BJ (cell line): ENCODE results near the gene STX2. TPM values are rescaled to one million over a fixed set of nuclear protein-coding genes. Genes with fewer than 3 reads are reported as not detected.

Source experiments
- CTCF ChIA-PET: fragments of 350-600 bp; formaldehyde crosslinking; extraction: SDS; loops from one replicate; lab custom pipeline; 2021; ENCODE audit warnings: antibody characterized with exemption, inconsistent platforms; lab: Yijun Ruan, JAX
- POLR2A ChIA-PET: fragments of 300-600 bp; sonication (Branson Sonifier 250); formaldehyde crosslinking; extraction: SDS; loops from one replicate; lab custom pipeline; 2021; ENCODE audit warnings: antibody characterized with exemption; lab: Charles Lee
- DNase-seq: peaks from one replicate; pipeline ENCODE4 v3.0.0-alpha.2; 2011; ENCODE audit warnings: low read depth
- H3K27me3 ChIP-seq: 2 replicates; pipeline ENCODE4 v1.6.0; 2011; ENCODE audit warnings: low read length; ENCODE audit not compliant: control insufficient read depth, insufficient read depth
- H3K36me3 ChIP-seq: 2 replicates; pipeline ENCODE4 v1.5.1; 2011; ENCODE audit warnings: low read length; ENCODE audit not compliant: control insufficient read depth, insufficient read depth
- H3K4me3 ChIP-seq: 2 replicates; pipeline ENCODE4 v1.5.1; 2011; ENCODE audit warnings: low read depth, mild to moderate bottlenecking, control low read depth, low read length
- CTCF ChIP-seq: IDR thresholded peaks from 2 replicates; pipeline ENCODE4 v1.5.1; 2011; ENCODE audit warnings: low read depth, mild to moderate bottlenecking, control low read depth, inconsistent platforms, low read length, moderate library complexity; ENCODE audit not compliant: insufficient read depth
- polyA plus RNA-seq: library from polyadenylated mRNA; depleted of rRNA; stranded (reverse); fragments of >200 nt; gene quantifications from 2 replicates; pipeline ENCODE4 v1.2.3, GENCODE V29; 2011

The STX2 gene
- polyA plus RNA-seq, 1 experiment = 26.0 TPM

DNA sequence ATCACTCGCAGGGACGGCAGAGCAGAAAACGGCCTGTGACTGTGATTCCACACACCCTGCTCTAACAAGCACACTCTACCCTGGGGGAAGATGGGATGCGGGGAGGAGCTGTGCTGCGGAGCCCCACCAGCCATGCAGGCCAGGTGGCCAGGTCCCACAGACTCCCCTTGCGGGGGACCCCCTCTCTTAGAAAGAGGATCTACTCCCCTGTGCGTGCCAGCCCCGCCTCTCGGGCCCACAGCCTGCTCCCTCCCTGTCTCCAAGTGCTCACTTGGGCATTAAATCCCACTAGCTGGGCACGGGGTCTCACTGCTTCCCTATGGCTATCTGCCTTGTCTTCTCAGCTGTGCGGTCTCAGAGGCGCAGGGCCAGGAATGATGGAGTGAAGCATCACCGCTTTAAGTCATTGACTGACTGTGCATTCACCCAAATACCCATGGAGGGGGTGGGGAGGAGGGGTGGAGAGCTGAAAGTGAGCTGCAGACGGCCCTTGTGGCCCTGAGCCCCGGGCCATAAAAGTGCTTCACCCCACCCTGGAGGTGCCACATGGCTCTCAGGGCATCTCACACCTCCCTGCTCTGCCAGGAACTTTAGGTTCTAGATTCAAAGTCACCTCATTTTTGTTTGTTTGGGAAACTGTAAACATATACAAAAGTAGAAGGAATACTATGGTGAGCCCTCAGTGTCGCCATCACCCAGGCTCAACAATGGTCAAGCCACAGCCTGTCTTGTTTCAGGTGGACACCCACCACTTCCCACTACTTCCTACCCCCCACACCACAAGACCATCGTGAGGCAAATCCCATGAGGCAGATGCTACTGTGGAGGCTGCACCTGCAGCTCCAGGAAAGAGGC, 9.4 kb downstream of the STX2 start:
- CTCF ChIA-PET = interaction anchor here (0.6 to 1.2 kb wide), 3 partner anchors 9 to 17 kb away, joined by 3 read pairs; no protein-coding TSS in a partner anchor
- Histone ChIP-seq H3K27me3 (no peaks in the 10 kb centered on the region), H3K36me3 (peaks cover 2% of the 10 kb centered on the region; the same call in 1 of the 2 replicates), H3K4me3 (no peak overlapping the region)
- POLR2A ChIA-PET = no interaction called here
- no peak for DNase-seq
- TF ChIP-seq CTCF = no peak

DNA sequence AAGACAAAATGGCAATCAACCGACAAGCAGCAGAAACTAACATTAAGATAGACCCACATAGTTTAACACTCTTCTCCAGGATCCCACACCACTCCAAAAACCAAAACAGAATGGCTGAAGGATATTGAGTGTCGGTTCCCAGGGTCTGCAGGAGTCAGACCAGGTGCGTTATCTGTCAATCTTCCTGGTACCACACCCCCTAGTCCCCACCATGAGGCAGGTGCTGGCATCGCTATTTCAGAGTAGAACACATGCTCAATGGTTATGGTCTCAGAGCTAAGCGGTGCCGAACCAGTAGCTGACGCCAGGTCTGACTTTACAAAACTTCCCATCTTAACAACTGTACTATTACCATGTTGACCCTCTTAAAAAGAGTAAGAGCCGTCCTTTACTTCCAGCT, 10.2 kb downstream of the STX2 start:
- POLR2A ChIA-PET = no interaction called here
- no peak overlapping the region for H3K4me3 ChIP-seq
- CTCF ChIA-PET = interaction anchor here (0.6 to 1.2 kb wide), 2 partner anchors 11 to 14 kb away, joined by 3 to 4 read pairs; no protein-coding TSS in a partner anchor

DNA sequence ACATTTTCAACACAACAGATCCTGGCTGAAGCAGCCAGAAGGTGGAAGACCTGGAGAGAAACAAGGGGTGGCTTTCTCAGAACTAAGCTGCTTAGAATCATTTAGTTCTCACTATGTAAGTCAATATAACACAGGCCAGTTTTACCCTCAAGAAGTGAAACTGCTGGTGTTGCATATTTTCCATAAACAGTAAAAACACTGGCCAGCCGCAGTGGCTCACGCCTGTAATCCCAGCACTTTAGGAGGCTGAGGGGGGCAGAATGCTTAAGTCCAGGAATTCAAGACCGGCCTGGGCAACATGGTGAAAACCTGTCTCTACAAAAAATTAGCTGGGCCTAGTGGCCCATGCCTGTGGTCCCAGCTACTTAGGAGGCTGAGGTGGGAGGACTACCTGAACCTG, 11.6 kb downstream of the STX2 start:
- CTCF ChIA-PET = interaction anchor here (0.9 to 3.6 kb wide), 4 partner anchors 8 to 277 kb away, joined by 3 to 10 read pairs (median 4); no protein-coding TSS in a partner anchor
- DNase-seq = no peak
- POLR2A ChIA-PET = no interaction called here
- peaks cover 3% of the 10 kb centered on the region for H3K36me3 ChIP-seq
- no peak for TF ChIP-seq CTCF
- H3K4me3 ChIP-seq = no peak overlapping the region
- no peaks in the 10 kb centered on the region for H3K27me3 ChIP-seq

More for the DNA sequence above, 10.2 kb downstream of the STX2 start:
- peaks cover 2% of the 10 kb centered on the region; the same call in 1 of the 2 replicates for H3K36me3 ChIP-seq
- no peak for DNase-seq
- TF ChIP-seq CTCF = no peak
- H3K27me3 ChIP-seq = no peaks in the 10 kb centered on the region

DNA sequence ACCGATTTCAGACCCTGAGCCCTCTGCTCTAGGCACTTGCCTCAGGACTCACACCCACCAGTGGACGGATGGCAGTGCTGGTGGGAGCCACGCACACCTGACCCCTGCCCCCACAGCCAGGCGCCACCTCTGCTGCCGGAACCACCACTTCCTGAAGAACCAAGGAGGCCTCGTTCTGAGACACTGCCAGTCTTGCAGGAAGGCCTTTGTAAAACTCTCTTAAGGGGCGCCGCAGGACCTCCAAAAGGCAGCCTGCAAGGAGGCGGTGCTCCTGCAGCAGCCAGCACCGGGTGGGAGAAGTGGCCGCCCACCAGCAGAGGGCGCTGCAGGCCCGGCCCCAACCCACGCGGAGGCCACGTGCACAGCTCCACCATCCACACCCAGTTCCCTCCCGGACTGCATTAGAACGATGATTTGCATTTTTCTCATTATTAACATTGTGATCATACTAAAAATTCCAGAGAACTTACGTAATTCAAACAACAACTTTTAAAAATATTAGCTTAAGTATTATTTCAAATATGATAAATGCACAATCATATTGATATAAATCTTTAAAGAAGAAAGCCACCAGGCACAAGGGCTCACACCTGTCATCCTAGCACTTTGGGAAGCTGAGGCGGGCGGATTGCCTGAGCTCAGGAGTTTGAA, 12.8 kb downstream of the STX2 start:
- H3K27me3 ChIP-seq = no peaks in the 10 kb centered on the region
- H3K36me3 ChIP-seq = peaks cover 3% of the 10 kb centered on the region
- peak; percentile 87 for TF ChIP-seq CTCF
- DNase-seq = no peak
- POLR2A ChIA-PET = no interaction called here
- CTCF ChIA-PET = interaction anchor here (0.6 to 3.6 kb wide), 8 partner anchors 10 to 90 kb away, joined by 3 to 14 read pairs (median 6); no protein-coding TSS in a partner anchor
- H3K4me3 ChIP-seq = no peak overlapping the region

DNA sequence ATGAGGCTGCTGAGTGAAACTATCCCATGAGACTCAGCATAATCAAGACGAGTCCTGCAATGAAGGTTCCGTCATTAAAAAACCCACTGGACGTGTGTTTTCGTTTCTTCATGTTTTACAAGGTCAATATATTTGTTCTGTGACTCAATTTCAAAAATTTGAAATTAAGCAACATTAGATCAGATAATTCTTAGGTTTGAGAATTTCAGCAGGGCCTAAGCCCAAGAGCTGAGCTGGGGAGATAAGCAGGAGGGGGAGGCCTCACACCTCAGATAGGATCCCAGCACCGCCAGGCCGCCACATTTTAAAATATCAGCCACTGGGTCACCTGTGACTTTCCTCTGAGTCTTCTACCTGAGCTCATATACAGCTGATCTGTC, 13.3 kb downstream of the STX2 start:
- H3K27me3 ChIP-seq = no peaks in the 10 kb centered on the region
- CTCF ChIA-PET = interaction anchor here (0.7 to 3.6 kb wide), 6 partner anchors 9 to 90 kb away, joined by 6 to 14 read pairs (median 8); no protein-coding TSS in a partner anchor
- DNase-seq = no peak
- POLR2A ChIA-PET = no interaction called here
- no peak overlapping the region for H3K4me3 ChIP-seq
- TF ChIP-seq CTCF = no peak
- peaks cover 4% of the 10 kb centered on the region for H3K36me3 ChIP-seq
